Fibroblast of lung (primary cell): ENCODE measurements around the gene FNDC3B. TPM values are rescaled to one million over a fixed set of nuclear protein-coding genes. Genes with fewer than 3 reads are reported as not detected.

Experiments used
- DNase-seq, 2 donors: peaks; one replicate each; pipeline versions ENCODE4 v3.0.0 to v3.0.0-alpha.2; 2010; ENCODE audit warnings: low read depth in 2 of 2
- H2AFZ ChIP-seq: 2 replicates; pipeline ENCODE4 v1.5.1; 2012; ENCODE audit warnings: low read length, control low read depth, inconsistent platforms
- H3K27ac ChIP-seq: 2 replicates; pipeline ENCODE4 v1.5.1; 2011; ENCODE audit warnings: low read length, control low read depth; ENCODE audit not compliant: insufficient read depth
- H3K27me3 ChIP-seq: 2 replicates; pipeline ENCODE4 v1.5.1; 2011; ENCODE audit warnings: mild to moderate bottlenecking, low read length; ENCODE audit not compliant: control insufficient read depth, insufficient read depth
- H3K36me3 ChIP-seq: 2 replicates; pipeline ENCODE4 v1.5.1; 2011; ENCODE audit warnings: low read length; ENCODE audit not compliant: control insufficient read depth, insufficient read depth
- H3K4me1 ChIP-seq: 2 replicates; pipeline ENCODE4 v1.5.1; 2011; ENCODE audit warnings: low read length; ENCODE audit not compliant: control insufficient read depth, insufficient read depth; ENCODE audit errors: extremely low read depth
- H3K4me2 ChIP-seq: 2 replicates; pipeline ENCODE4 v1.5.1; 2011; ENCODE audit warnings: low read length, control low read depth; ENCODE audit not compliant: insufficient read depth; ENCODE audit errors: extremely low read depth
- H3K4me3 ChIP-seq, 4 experiments: fragments of 200-600 bp in 1 of 4; sonication (generic) in 1 of 4; replicated peaks in 1 of 4; 2 replicates each; pipeline ENCODE4 v1.5.1; 2011 to 2016; ENCODE audit warnings: low read length in 4 of 4, low read depth in 3 of 4, mild to moderate bottlenecking in 3 of 4, control low read depth in 2 of 4, inconsistent platforms in 1 of 4, mixed read lengths in 1 of 4; ENCODE audit not compliant: insufficient read depth in 1 of 4; ENCODE audit errors: control extremely low read depth in 1 of 4
- H3K79me2 ChIP-seq: 2 replicates; pipeline ENCODE4 v1.5.1; 2012; ENCODE audit warnings: mild to moderate bottlenecking, low read length, inconsistent platforms; ENCODE audit not compliant: control insufficient read depth, insufficient read depth
- H3K9ac ChIP-seq: 2 replicates; pipeline ENCODE4 v1.5.1; 2011; ENCODE audit warnings: mild to moderate bottlenecking, low read length, control low read depth; ENCODE audit not compliant: insufficient read depth
- H3K9me3 ChIP-seq: 2 replicates; pipeline ENCODE4 v1.5.1; 2012; ENCODE audit warnings: low read depth, low read length; ENCODE audit not compliant: control insufficient read depth, insufficient read depth
- H4K20me1 ChIP-seq: 2 replicates; pipeline ENCODE4 v1.5.1; 2011; ENCODE audit warnings: low read length; ENCODE audit not compliant: control insufficient read depth, insufficient read depth; ENCODE audit errors: extremely low read depth
- CTCF ChIP-seq, 2 donors: IDR thresholded peaks in 1 of 2; conservative IDR thresholded peaks in 1 of 2; 1 replicate in 1 of 2; 2 replicates in 1 of 2; pipeline ENCODE4 v1.5.1; 2011 to 2012; ENCODE audit warnings: low read length in 2 of 2, control low read depth in 1 of 2, inconsistent platforms in 1 of 2, low read depth in 1 of 2, mild to moderate bottlenecking in 1 of 2
- EZH2 ChIP-seq: IDR thresholded peaks from 2 replicates; pipeline ENCODE4 v1.5.1; 2012; ENCODE audit warnings: low read length, control low read depth, mild to moderate bottlenecking; ENCODE audit errors: missing control alignments
- polyA plus RNA-seq, 2 donors: library from polyadenylated mRNA; depleted of rRNA in 1 of 2; stranded (reverse) in 1 of 2; unstranded in 1 of 2; fragments of >200 nt; gene quantifications; 2 replicates each; pipeline ENCODE4 v1.2.1, GENCODE V29; 2011 to 2012; ENCODE audit warnings: missing spikeins in 1 of 2
- total RNA-seq: library from RNA; depleted of rRNA; stranded (reverse); fragments of >200 nt; gene quantifications from 2 replicates; pipeline ENCODE4 v1.2.1, GENCODE V29; 2014

The FNDC3B gene
- total and polyA plus RNA-seq, 2 donors (not counting 1 experiment from before 2014, with no cell fraction given): 26.1 to 76.8 TPM

GRCh38 chr3:172056416-172056815, 17.0 kb downstream of the FNDC3B start:
- no peak overlapping the region for H3K4me2 ChIP-seq
- H3K9ac ChIP-seq: no peak overlapping the region
- H3K79me2 ChIP-seq: peaks cover 80% of the 10 kb centered on the region
- no peak overlapping the region for H3K4me3 ChIP-seq
- peaks cover 6% of the 10 kb centered on the region for H3K36me3 ChIP-seq
- peaks cover 3% of the 10 kb centered on the region for H4K20me1 ChIP-seq
- TF ChIP-seq CTCF (conservative IDR thresholded peaks at IDR 0.05 in 1 of 2, IDR thresholded peaks at IDR 0.05 in 1 of 2; ENCODE audit: low read depth in 1 of 2, low read length in 2 of 2): no peak
- no peaks in the 10 kb centered on the region for H3K9me3 ChIP-seq
- no peak overlapping the region for H2AFZ ChIP-seq
- peaks cover 7% of the 10 kb centered on the region for H3K4me1 ChIP-seq
- H3K27ac ChIP-seq: peak overlapping the region; percentile 39
- DNase-seq: no peak
- H3K27me3 ChIP-seq: no peaks in the 10 kb centered on the region

GRCh38 chr3:172057059-172057458, 17.7 kb downstream of the FNDC3B start:
- Histone ChIP-seq H2AFZ (no peak overlapping the region), H3K4me1 (peaks cover 7% of the 10 kb centered on the region), H3K27ac (no peak overlapping the region), H3K27me3 (no peaks in the 10 kb centered on the region), H3K79me2 (peaks cover 79% of the 10 kb centered on the region), H3K36me3 (peaks cover 5% of the 10 kb centered on the region), H3K4me2 (no peak overlapping the region), H4K20me1 (peaks cover 3% of the 10 kb centered on the region), H3K9ac (no peak overlapping the region), H3K9me3 (no peaks in the 10 kb centered on the region), H3K4me3 (no peak overlapping the region)
- no peak for DNase-seq
- no peak for TF ChIP-seq CTCF (conservative IDR thresholded peaks at IDR 0.05 in 1 of 2, IDR thresholded peaks at IDR 0.05 in 1 of 2; ENCODE audit: low read depth in 1 of 2, low read length in 2 of 2)
- TF ChIP-seq EZH2: no peak

GRCh38 chr3:172057624-172058327, 18.4 kb downstream of the FNDC3B start:
- H3K27ac ChIP-seq: no peak overlapping the region
- peaks cover 79% of the 10 kb centered on the region for H3K79me2 ChIP-seq
- no peak overlapping the region for H3K9ac ChIP-seq
- no peak overlapping the region for H2AFZ ChIP-seq
- H3K36me3 ChIP-seq: peaks cover 5% of the 10 kb centered on the region
- H3K4me1 ChIP-seq: peaks cover 7% of the 10 kb centered on the region
- no peak overlapping the region for H3K4me2 ChIP-seq
- no peaks in the 10 kb centered on the region for H3K9me3 ChIP-seq
- H4K20me1 ChIP-seq: peaks cover 3% of the 10 kb centered on the region
- TF ChIP-seq EZH2 (no peak), CTCF (conservative IDR thresholded peaks at IDR 0.05 in 1 of 2, IDR thresholded peaks at IDR 0.05 in 1 of 2; ENCODE audit: low read depth in 1 of 2, low read length in 2 of 2) (no peak)
- H3K27me3 ChIP-seq: no peaks in the 10 kb centered on the region
- no peak overlapping the region for H3K4me3 ChIP-seq
- DNase-seq: no peak
